Measurements from ENCODE around the gene APBA1.

GRCh38 chr9:69604568-69605219 is 67.5 kb downstream of the APBA1 start:
- TF ChIP-seq, protein P1, sequence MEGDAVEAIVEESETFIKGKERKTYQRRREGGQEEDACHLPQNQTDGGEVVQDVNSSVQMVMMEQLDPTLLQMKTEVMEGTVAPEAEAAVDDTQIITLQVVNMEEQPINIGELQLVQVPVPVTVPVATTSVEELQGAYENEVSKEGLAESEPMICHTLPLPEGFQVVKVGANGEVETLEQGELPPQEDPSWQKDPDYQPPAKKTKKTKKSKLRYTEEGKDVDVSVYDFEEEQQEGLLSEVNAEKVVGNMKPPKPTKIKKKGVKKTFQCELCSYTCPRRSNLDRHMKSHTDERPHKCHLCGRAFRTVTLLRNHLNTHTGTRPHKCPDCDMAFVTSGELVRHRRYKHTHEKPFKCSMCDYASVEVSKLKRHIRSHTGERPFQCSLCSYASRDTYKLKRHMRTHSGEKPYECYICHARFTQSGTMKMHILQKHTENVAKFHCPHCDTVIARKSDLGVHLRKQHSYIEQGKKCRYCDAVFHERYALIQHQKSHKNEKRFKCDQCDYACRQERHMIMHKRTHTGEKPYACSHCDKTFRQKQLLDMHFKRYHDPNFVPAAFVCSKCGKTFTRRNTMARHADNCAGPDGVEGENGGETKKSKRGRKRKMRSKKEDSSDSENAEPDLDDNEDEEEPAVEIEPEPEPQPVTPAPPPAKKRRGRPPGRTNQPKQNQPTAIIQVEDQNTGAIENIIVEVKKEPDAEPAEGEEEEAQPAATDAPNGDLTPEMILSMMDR (conservative IDR thresholded peaks at IDR 0.05), result no peak
- TF ChIP-seq ZFX (IDR thresholded peaks at IDR 0.05), result no peak

Data from C4-2B (cell line).